Heart left ventricle (tissue), 16 donors: ENCODE results near the gene LRRC14B. TPM values are rescaled to one million over a fixed set of nuclear protein-coding genes. Genes with fewer than 3 reads are reported as not detected.

Source experiments
- ATAC-seq, 4 donors: fragments of 200-7000 bp; cut with Tn5 transposase; one replicate each; pipeline ENCODE4 v1.9.1; 2020 to 2022; ENCODE audit warnings: moderate library complexity in 4 of 4, mild to moderate bottlenecking in 3 of 4, moderate number of reproducible peaks in 1 of 4
- DNase-seq, 5 donors: peaks; one replicate each; pipeline ENCODE4 v3.0.0-alpha.2; 2020
- H3K27ac ChIP-seq, 12 donors: fragments of 200-600 bp; sonication (generic) in 4 of 12; one replicate each; pipeline versions ENCODE4 v1.5.0 to v1.8.0; 2016 to 2022; ENCODE audit warnings: mild to moderate bottlenecking in 2 of 12
- H3K27me3 ChIP-seq, 9 donors: fragments of 200-600 bp; sonication (generic) in 2 of 9; one replicate each; pipeline versions ENCODE4 v1.5.1 to v1.8.0; 2016 to 2022; ENCODE audit warnings: mild to moderate bottlenecking in 3 of 9
- H3K36me3 ChIP-seq, 9 donors: fragments of 200-600 bp; sonication (generic) in 2 of 9; one replicate each; pipeline versions ENCODE4 v1.5.0 to v1.8.0; 2018 to 2022; ENCODE audit warnings: mild to moderate bottlenecking in 2 of 9
- H3K4me1 ChIP-seq, 12 donors: fragments of 200-600 bp; sonication (generic) in 4 of 12; one replicate each; pipeline versions ENCODE4 v1.5.0 to v1.8.0; 2016 to 2022; ENCODE audit warnings: mild to moderate bottlenecking in 3 of 12
- H3K4me3 ChIP-seq, 12 donors: fragments of 200-600 bp; sonication (generic) in 4 of 12; one replicate each; pipeline versions ENCODE4 v1.5.0 to v1.8.0; 2017 to 2022; ENCODE audit warnings: mild to moderate bottlenecking in 9 of 12, moderate library complexity in 4 of 12
- H3K9me3 ChIP-seq, 12 donors: fragments of 200-600 bp; sonication (generic) in 4 of 12; one replicate each; pipeline versions ENCODE4 v1.5.0 to v1.8.0; 2016 to 2022; ENCODE audit warnings: mild to moderate bottlenecking in 1 of 12
- POLR2A ChIP-seq, 2 donors: fragments of 450-650 bp; IDR thresholded peaks; one replicate each; pipeline ENCODE4 v1.6.1; 2017; ENCODE audit warnings: antibody characterized with exemption in 2 of 2, mild to moderate bottlenecking in 2 of 2, moderate library complexity in 2 of 2
- WGBS, 4 donors: extraction: QIAGEN DNeasy Blood & Tissue Kit in 2 of 4; methylation state at CpG; one replicate each; pipeline versions ENCODE4 v1.1.5 to v1.1.7; 2013 to 2018; 5-methylcytosine and 5-hydroxymethylcytosine counted together
- intact Hi-C, 10 donors: fragments of 100-400 bp; cut with DNase I; formaldehyde crosslinking; loops; one replicate each; pipeline versions ENCODE4 v1.11.1 to v1.14.2; 2022
- polyA plus RNA-seq, 2 donors: library from polyadenylated mRNA; stranded (reverse); fragments of 200-250 nt; gene quantifications; one replicate each; pipeline ENCODE4 v1.2.3, GENCODE V29; 2013
- total RNA-seq, 9 donors: library from RNA; depleted of rRNA in 2 of 9; stranded (reverse); fragments of >200 nt in 2 of 9; fragmentation: NEBNext Ultra II Directional in 3 of 9; extraction: Animal tissue kit (Norgen Biotek cat#: 25700) in 3 of 9; gene quantifications; one replicate each; pipeline versions ENCODE4 v1.1.0 to v1.2.4, GENCODE V29; 2016 to 2023
- TF ChIP-seq, protein P1 (sequence below), 12 donors: fragments of 200-600 bp; sonication (generic) in 4 of 12; IDR thresholded peaks; one replicate each; pipeline versions ENCODE4 v1.5.0 to v1.8.0; 2018 to 2022; ENCODE audit warnings: antibody characterized with exemption in 12 of 12, mild to moderate bottlenecking in 5 of 12
- donor health status: ischemic (EF 13 %, LVEDD 7.1; RV severe dilation, severe dysfunction).
- donor health status: healthy with polysubstance abuse.
- donor health status: DM: no; HTN: yes; CAD: no.
- donor health status: DM: no; HTN: no; CAD: no.
- donor health status: ischemic (EF 25% LVEDD 6.9; RV normal size, moderate dysfunction).
- donor health status: ischemic (EF 25% LVEDD 5.7; RV mildly dilated, moderate dysfunction).
- donor health status: healthy.
- donor health status: DM: yes; HTN: yes; CAD: no.
- donor health status: ischemic (EF 35%, LVEDD 5.7; RV mildly dilated, moderate dysfunction).
- donor health status: nonischemic (EF 11% LVEDD 7.7; RV severe dilation, severe dysfunction).
- donor health status: DM: yes; HTN: yes; CAD: no.
- donor health status: PGD.
- donor health status: ischemic (EF 29% LVEDD 5.4; RV normal size, mild dysfunction).
- donor health status: nonischemic (EF 23%, LVEDD 6.1; RV moderate dilation, normal function).

LRRC14B gene
- total and polyA plus RNA-seq, 11 donors = 6.1 to 133 (median 40.3) TPM

DNA sequence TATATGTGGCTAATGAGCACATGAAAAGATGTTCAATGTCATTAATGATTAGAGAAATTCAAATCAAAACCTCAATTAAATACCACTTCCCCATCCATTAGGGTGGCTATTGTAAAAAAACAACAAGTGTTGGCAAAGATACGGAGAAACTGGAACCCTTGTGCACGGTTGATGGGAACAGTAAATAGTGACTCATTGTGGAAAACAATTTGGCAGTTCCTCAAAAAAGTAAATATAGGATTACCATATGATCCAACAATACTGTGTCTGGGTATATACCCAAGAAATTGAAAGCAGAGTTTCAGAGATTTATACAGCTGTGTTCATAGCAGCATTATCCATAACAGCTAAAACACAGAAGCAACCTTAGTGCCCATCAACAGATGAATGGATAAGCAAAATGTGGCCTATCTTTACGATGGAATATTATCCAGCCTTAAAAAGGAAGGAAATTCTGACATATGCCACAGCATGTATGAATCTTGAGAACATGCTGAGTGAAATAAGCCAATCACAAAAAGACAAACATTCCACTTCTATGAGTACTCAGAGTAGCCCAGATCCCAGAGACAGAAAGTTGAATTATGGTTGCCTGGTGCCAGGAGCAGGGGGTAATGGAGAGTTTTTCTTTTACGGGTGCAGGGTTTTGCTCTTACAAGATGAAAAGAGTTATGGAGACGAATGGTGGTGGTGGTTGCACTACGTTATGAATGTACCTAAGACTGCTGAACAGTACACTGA is 41.4 kb upstream of the LRRC14B start:
- Histone ChIP-seq H3K4me3 (no peak overlapping the region), H3K27me3 (no peaks in the 10 kb centered on the region), H3K27ac (no peak overlapping the region), H3K36me3 (no peaks in the 10 kb centered on the region), H3K9me3 (peaks cover 0 to 28% (median 18%) of the 10 kb centered on the region in 12 donors), H3K4me1 (no peaks in the 10 kb centered on the region)
- ATAC-seq (no peak), DNase-seq (no peak)
- intact Hi-C loops = no loop called here
- WGBS, 4 donors = 86 to 93% (median 89%) methylated on average over 6 of the region's 6 CpGs
- TF ChIP-seq, protein P1, sequence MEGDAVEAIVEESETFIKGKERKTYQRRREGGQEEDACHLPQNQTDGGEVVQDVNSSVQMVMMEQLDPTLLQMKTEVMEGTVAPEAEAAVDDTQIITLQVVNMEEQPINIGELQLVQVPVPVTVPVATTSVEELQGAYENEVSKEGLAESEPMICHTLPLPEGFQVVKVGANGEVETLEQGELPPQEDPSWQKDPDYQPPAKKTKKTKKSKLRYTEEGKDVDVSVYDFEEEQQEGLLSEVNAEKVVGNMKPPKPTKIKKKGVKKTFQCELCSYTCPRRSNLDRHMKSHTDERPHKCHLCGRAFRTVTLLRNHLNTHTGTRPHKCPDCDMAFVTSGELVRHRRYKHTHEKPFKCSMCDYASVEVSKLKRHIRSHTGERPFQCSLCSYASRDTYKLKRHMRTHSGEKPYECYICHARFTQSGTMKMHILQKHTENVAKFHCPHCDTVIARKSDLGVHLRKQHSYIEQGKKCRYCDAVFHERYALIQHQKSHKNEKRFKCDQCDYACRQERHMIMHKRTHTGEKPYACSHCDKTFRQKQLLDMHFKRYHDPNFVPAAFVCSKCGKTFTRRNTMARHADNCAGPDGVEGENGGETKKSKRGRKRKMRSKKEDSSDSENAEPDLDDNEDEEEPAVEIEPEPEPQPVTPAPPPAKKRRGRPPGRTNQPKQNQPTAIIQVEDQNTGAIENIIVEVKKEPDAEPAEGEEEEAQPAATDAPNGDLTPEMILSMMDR (IDR thresholded peaks at IDR 0.05) = no peak
- no peak for TF ChIP-seq POLR2A (IDR thresholded peaks at IDR 0.05)

DNA sequence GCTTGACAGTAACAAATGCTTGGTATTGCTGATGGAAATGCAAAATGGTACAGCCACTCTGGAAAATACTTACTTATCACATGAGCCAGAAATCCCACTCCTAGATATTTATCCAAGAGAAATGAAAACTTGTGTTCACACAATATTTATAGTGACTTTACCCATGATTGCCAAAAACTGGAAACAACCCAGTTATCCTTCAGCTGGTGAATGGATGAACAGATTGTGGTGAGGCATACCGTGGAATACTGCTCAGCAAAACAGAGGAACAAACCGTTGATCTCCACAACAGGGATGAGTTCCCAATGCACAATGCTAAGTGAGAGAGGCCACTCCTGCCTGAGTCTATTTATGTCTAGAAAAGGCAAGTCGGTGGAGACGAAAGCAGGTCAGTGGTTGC is 40.5 kb upstream of the LRRC14B start:
- DNase-seq = no peak
- intact Hi-C loops = no loop called here
- Histone ChIP-seq H3K9me3 (peaks cover 0 to 28% (median 18%) of the 10 kb centered on the region in 12 donors), H3K27ac (no peak overlapping the region), H3K27me3 (no peaks in the 10 kb centered on the region), H3K4me1 (no peaks in the 10 kb centered on the region), H3K36me3 (no peaks in the 10 kb centered on the region), H3K4me3 (no peak overlapping the region)
- WGBS, 4 donors = 85 to 96% (median 90%) methylated on average over 4 of the region's 4 CpGs
- TF ChIP-seq, protein P1 (IDR thresholded peaks at IDR 0.05) = no peak
- TF ChIP-seq POLR2A (IDR thresholded peaks at IDR 0.05) = no peak
- no peak for ATAC-seq

DNA sequence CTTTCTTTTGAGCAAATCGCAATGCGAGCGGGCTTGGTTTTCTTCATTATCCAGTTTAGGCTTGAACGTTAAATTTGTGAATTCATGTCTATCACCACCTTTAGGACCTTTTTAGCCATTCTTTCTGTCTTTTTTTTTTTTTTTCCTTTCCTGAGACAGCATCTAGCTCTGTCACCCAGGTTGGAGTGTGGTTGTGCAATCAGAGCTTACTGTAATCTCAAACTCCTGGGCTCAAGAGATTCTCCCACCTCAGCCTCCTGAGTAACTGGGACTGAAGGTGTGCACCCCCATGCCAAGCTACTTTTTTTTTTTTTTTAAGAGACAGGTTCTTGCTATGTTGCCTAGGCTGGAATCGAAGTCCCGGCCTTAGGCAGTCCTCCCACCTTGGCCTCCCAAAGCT is 39.2 kb upstream of the LRRC14B start:
- ATAC-seq (no peak), DNase-seq (no peak)
- Histone ChIP-seq H3K27ac (no peak overlapping the region), H3K27me3 (no peaks in the 10 kb centered on the region), H3K4me1 (no peaks in the 10 kb centered on the region), H3K36me3 (no peaks in the 10 kb centered on the region), H3K9me3 (peaks cover 0 to 26% (median 16%) of the 10 kb centered on the region in 12 donors), H3K4me3 (no peak overlapping the region)
- intact Hi-C loops = no loop called here
- no peak for TF ChIP-seq POLR2A (IDR thresholded peaks at IDR 0.05)
- TF ChIP-seq, protein P1 (IDR thresholded peaks at IDR 0.05) = no peak
- 64 to 96% (median 94%) methylated on average over 6 of the region's 6 CpGs for WGBS, 4 donors

DNA sequence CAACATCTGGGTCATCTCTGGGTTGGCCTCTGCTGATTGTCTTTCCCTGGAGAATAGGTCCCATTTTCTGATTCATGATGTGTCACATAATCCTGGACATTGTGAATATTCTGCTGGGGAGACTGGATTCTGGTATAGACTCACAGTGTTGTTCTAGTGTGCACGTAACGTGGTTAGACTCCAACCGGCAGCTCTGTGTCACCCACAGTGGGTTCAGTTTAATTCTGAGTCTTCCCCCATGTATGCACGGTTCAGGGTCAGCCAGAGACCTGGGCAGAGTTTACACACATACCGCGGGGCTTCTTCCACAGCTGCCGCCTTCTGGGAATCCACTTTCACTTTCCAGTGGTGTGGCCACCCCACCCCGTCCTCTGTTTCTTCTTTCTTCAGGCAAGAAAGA is 38.0 kb upstream of the LRRC14B start:
- Histone ChIP-seq H3K9me3 (peaks cover 0 to 14% (median 5%) of the 10 kb centered on the region in 12 donors), H3K4me3 (no peak overlapping the region), H3K27me3 (no peaks in the 10 kb centered on the region), H3K4me1 (no peaks in the 10 kb centered on the region), H3K36me3 (no peaks in the 10 kb centered on the region), H3K27ac (no peak overlapping the region)
- no peak for ATAC-seq
- intact Hi-C loops = no loop called here
- DNase-seq = no peak
- 67 to 87% (median 84%) methylated on average over 8 of the region's 8 CpGs for WGBS, 4 donors
- TF ChIP-seq, protein P1 (IDR thresholded peaks at IDR 0.05) = no peak
- TF ChIP-seq POLR2A (IDR thresholded peaks at IDR 0.05) = no peak
